H1 (cell line): ENCODE measurements around the gene CCDC73. TPM values are rescaled to one million over a fixed set of nuclear protein-coding genes. Genes with fewer than 3 reads are reported as not detected.

Source experiments
- CTCF ChIA-PET: fragments of 300-600 bp; sonication (Branson Sonifier 250); formaldehyde crosslinking; loops from one replicate; lab custom pipeline; 2021; ENCODE audit not compliant: partially characterized antibody; lab: Charles Lee
- POLR2A ChIA-PET: fragments of 300-600 bp; sonication (Branson Sonifier 250); formaldehyde crosslinking; loops from one replicate; lab custom pipeline; 2021; ENCODE audit warnings: inconsistent platforms; ENCODE audit not compliant: partially characterized antibody; lab: Charles Lee
- DNase-seq, 2 experiments: peaks; one replicate each; pipeline versions ENCODE4 v3.0.0 to v3.0.0-alpha.2; 2010 to 2022; ENCODE audit warnings: low spot score in 2 of 2, low read depth in 1 of 2, mixed read lengths in 1 of 2
- FAIRE-seq: peaks from 2 replicates; lab custom pipeline; 2011; peaks lifted over from hg19 to GRCh38; lab: Jason Lieb, UNC
- H2AFZ ChIP-seq: 2 replicates; pipeline ENCODE4 v1.8.1; 2012; ENCODE audit warnings: low read length, inconsistent platforms
- H2AK5ac ChIP-seq: 2 replicates; pipeline ENCODE4 v1.6.1; 2013; ENCODE audit warnings: low read depth, low read length
- H2BK120ac ChIP-seq: replicated peaks from 2 replicates; pipeline ENCODE3; 2013; ENCODE audit warnings: low read depth, low read length, inconsistent platforms
- H2BK12ac ChIP-seq: 2 replicates; pipeline ENCODE4 v1.6.1; 2013; ENCODE audit warnings: low read depth, low read length
- H2BK15ac ChIP-seq: 2 replicates; pipeline ENCODE4 v1.6.1; 2013; ENCODE audit warnings: low read length
- H2BK20ac ChIP-seq: 2 replicates; pipeline ENCODE4 v1.6.1; 2013; ENCODE audit warnings: low read length
- H2BK5ac ChIP-seq: 2 replicates; pipeline ENCODE4 v1.6.1; 2013; ENCODE audit warnings: low read depth, low read length
- H3K14ac ChIP-seq: 2 replicates; pipeline ENCODE4 v1.6.1; 2013; ENCODE audit warnings: inconsistent platforms; ENCODE audit not compliant: insufficient read length
- H3K18ac ChIP-seq: 2 replicates; pipeline ENCODE4 v1.6.1; 2013; ENCODE audit warnings: low read length; ENCODE audit errors: extremely low read depth
- H3K23ac ChIP-seq: 2 replicates; pipeline ENCODE4 v1.6.1; 2013; ENCODE audit warnings: inconsistent platforms; ENCODE audit not compliant: insufficient read length
- H3K23me2 ChIP-seq: 2 replicates; pipeline ENCODE4 v1.6.1; 2013; ENCODE audit warnings: low read depth, low read length
- H3K27ac ChIP-seq: 2 replicates; pipeline ENCODE4 v1.6.1; 2011; ENCODE audit warnings: low read depth, low read length, inconsistent platforms
- H3K27me3 ChIP-seq, 4 experiments: replicated peaks in 1 of 4; 1 replicate in 1 of 4; 2 replicates in 3 of 4; pipeline versions ENCODE4 v1.6.1 to v1.8.1; 2011 to 2013; ENCODE audit warnings: low read length in 3 of 4, mild to moderate bottlenecking in 3 of 4, inconsistent platforms in 2 of 4, mixed read lengths in 2 of 4, moderate library complexity in 1 of 4; ENCODE audit not compliant: control insufficient read depth in 3 of 4, insufficient read depth in 3 of 4; ENCODE audit errors: extremely low read depth in 1 of 4
- H3K36me3 ChIP-seq, 4 experiments: 2 replicates each; pipeline versions ENCODE4 v1.6.1 to v1.8.1; 2011 to 2013; ENCODE audit warnings: mild to moderate bottlenecking in 4 of 4, low read length in 3 of 4, moderate library complexity in 2 of 4, control low read depth in 1 of 4, inconsistent platforms in 1 of 4; ENCODE audit not compliant: insufficient read depth in 4 of 4, control insufficient read depth in 2 of 4
- H3K4ac ChIP-seq: replicated peaks from 2 replicates; pipeline ENCODE3; 2013; ENCODE audit warnings: low read length, low read depth, mixed read lengths, inconsistent platforms; ENCODE audit not compliant: insufficient read length
- H3K4me1 ChIP-seq, 4 experiments: replicated peaks in 1 of 4; 1 replicate in 1 of 4; 2 replicates in 3 of 4; pipeline versions ENCODE4 v1.6.1 to v1.8.1; 2011 to 2013; ENCODE audit warnings: low read length in 3 of 4, inconsistent platforms in 2 of 4, mixed read lengths in 1 of 4; ENCODE audit not compliant: insufficient read depth in 4 of 4, control insufficient read depth in 3 of 4
- H3K4me2 ChIP-seq, 2 experiments: 2 replicates each; pipeline versions ENCODE4 v1.6.1 to v1.8.1; 2011 to 2013; ENCODE audit warnings: low read depth in 2 of 2, low read length in 2 of 2, control low read depth in 1 of 2, inconsistent platforms in 1 of 2, mild to moderate bottlenecking in 1 of 2; ENCODE audit not compliant: insufficient read depth in 1 of 2
- H3K4me3 ChIP-seq, 4 experiments: fragments of 200-600, 300-600 bp in 1 of 4; sonication (generic), shearing (Covaris generic), sonication (Bioruptor Twin) in 1 of 4; 2 replicates each; pipeline versions ENCODE4 v1.5.1 to v1.8.1; 2011 to 2016; ENCODE audit warnings: low read length in 4 of 4, low read depth in 3 of 4, control low read depth in 2 of 4, inconsistent platforms in 2 of 4, mild to moderate bottlenecking in 2 of 4, mixed read lengths in 1 of 4, moderate library complexity in 1 of 4; ENCODE audit not compliant: insufficient read depth in 2 of 4; ENCODE audit errors: extremely low read depth in 1 of 4
- H3K56ac ChIP-seq: replicated peaks from 2 replicates; pipeline ENCODE3; 2013; ENCODE audit warnings: low read depth, mild to moderate bottlenecking, mixed read lengths, low read length, inconsistent platforms; ENCODE audit not compliant: insufficient read length
- H3K79me1 ChIP-seq: 2 replicates; pipeline ENCODE4 v1.6.1; 2013; ENCODE audit warnings: low read depth, low read length, control low read depth
- H3K79me2 ChIP-seq, 2 experiments: 2 replicates each; pipeline versions ENCODE4 v1.6.1 to v1.8.1; 2012 to 2013; ENCODE audit warnings: low read length in 2 of 2, mild to moderate bottlenecking in 2 of 2, inconsistent platforms in 1 of 2; ENCODE audit not compliant: insufficient read depth in 2 of 2, control insufficient read depth in 1 of 2
- H3K9ac ChIP-seq, 4 experiments: replicated peaks in 1 of 4; 1 replicate in 1 of 4; 2 replicates in 3 of 4; pipeline versions ENCODE4 v1.6.1 to v1.8.1; 2011 to 2013; ENCODE audit warnings: low read depth in 3 of 4, low read length in 3 of 4, control low read depth in 2 of 4, mild to moderate bottlenecking in 2 of 4, moderate library complexity in 2 of 4, inconsistent platforms in 1 of 4; ENCODE audit errors: extremely low read depth in 1 of 4
- H3K9me3 ChIP-seq, 2 experiments: 2 replicates each; pipeline versions ENCODE4 v1.6.1 to v1.8.1; 2012 to 2013; ENCODE audit warnings: mild to moderate bottlenecking in 2 of 2, moderate library complexity in 2 of 2, control low read depth in 1 of 2, inconsistent platforms in 1 of 2, low read depth in 1 of 2, low read length in 1 of 2, mixed read lengths in 1 of 2; ENCODE audit not compliant: insufficient read depth in 2 of 2
- H4K20me1 ChIP-seq, 2 experiments: replicated peaks in 1 of 2; 2 replicates each; pipeline versions ENCODE3 to v1.8.1; 2011 to 2013; ENCODE audit warnings: inconsistent platforms in 2 of 2, low read length in 2 of 2, mild to moderate bottlenecking in 1 of 2; ENCODE audit not compliant: insufficient read depth in 2 of 2, control insufficient read depth in 1 of 2
- H4K5ac ChIP-seq: 2 replicates; pipeline ENCODE4 v1.6.1; 2013; ENCODE audit warnings: low read length, low read depth, mixed read lengths, inconsistent platforms; ENCODE audit not compliant: insufficient read length
- H4K8ac ChIP-seq: 2 replicates; pipeline ENCODE4 v1.8.0; 2013; ENCODE audit warnings: mild to moderate bottlenecking, moderate library complexity, low read length, inconsistent platforms; ENCODE audit not compliant: insufficient read depth; ENCODE audit errors: extremely low read depth
- H4K91ac ChIP-seq: replicated peaks from 2 replicates; pipeline ENCODE3; 2013; ENCODE audit warnings: low read length, mixed read lengths, inconsistent platforms; ENCODE audit not compliant: insufficient read length
- CEBPB ChIP-seq: IDR thresholded peaks from 2 replicates; pipeline ENCODE4 v1.6.1; 2012; ENCODE audit warnings: low read depth, low read length
- CTBP2 ChIP-seq: IDR thresholded peaks from 2 replicates; pipeline ENCODE4 v1.7.0; 2011; ENCODE audit warnings: borderline replicate concordance, mild to moderate bottlenecking, moderate library complexity, mixed read lengths, low read length; ENCODE audit not compliant: insufficient read depth, insufficient read length
- EZH2 ChIP-seq: fragments of 200-600 bp; sonication (generic); IDR thresholded peaks from 2 replicates; pipeline ENCODE4 v1.7.1; 2012; ENCODE audit warnings: low read depth, mild to moderate bottlenecking, moderate library complexity, low read length, inconsistent platforms; ENCODE audit not compliant: severe bottlenecking
- WGBS, 2 experiments: shearing (Covaris generic) in 1 of 2; methylation state at CpG; one replicate each; pipeline versions ENCODE4 v1.1.6 to v1.1.7; 2013 to 2015; ENCODE audit warnings: low lambda C conversion rate in 2 of 2, mixed read lengths in 2 of 2, inconsistent platforms in 1 of 2, low coverage in 1 of 2, missing lambda C conversion rate in 1 of 2; ENCODE audit not compliant: insufficient replicate concordance in 2 of 2, insufficient coverage in 1 of 2, insufficient read length in 1 of 2; ENCODE audit errors: extremely low coverage in 1 of 2, missing lambda C conversion rate in 1 of 2; 5-methylcytosine and 5-hydroxymethylcytosine counted together
- polyA plus RNA-seq, 7 experiments: library from polyadenylated mRNA; depleted of rRNA in 3 of 7; stranded (reverse) in 5 of 7; unstranded in 2 of 7; fragments of >200 nt in 5 of 7; fragments of 200-250 nt in 2 of 7; gene quantifications; 1 replicate in 5 of 7; 2 replicates in 1 of 7; 4 replicates in 1 of 7; pipeline versions ENCODE4 v1.2.1 to v1.2.3, GENCODE V29; 2011 to 2013; ENCODE audit warnings: missing spikeins in 2 of 7, mixed read lengths in 2 of 7
- total RNA-seq: library from RNA; stranded (reverse); fragmentation: NEBNext Ultra II Directional; extraction: Animal tissue kit (Norgen Biotek cat#: 25700); gene quantifications from 2 replicates; pipeline ENCODE4 v1.2.1, GENCODE V29; 2021

The CCDC73 gene
- total and polyA plus RNA-seq, 2 of the 8 experiments (the other 6 are each of a cell fraction or from before 2014, with no cell fraction given), result not detected

GRCh38 chr11:32796425-32796824, 2.0 kb upstream of the CCDC73 start:
- no peak for DNase-seq
- no peak overlapping the region for H3K18ac ChIP-seq
- H3K4me2 ChIP-seq, result no peak overlapping the region
- H3K79me2 ChIP-seq, result no peaks in the 10 kb centered on the region
- H2BK120ac ChIP-seq, result no peak overlapping the region
- FAIRE-seq, result no peak
- H2AFZ ChIP-seq, result no peak overlapping the region
- no peak overlapping the region for H3K4ac ChIP-seq
- no peak overlapping the region for H3K9ac ChIP-seq
- no peak overlapping the region for H3K14ac ChIP-seq
- POLR2A ChIA-PET, result no interaction called here
- no peak overlapping the region for H3K27ac ChIP-seq
- no peak overlapping the region for H3K4me3 ChIP-seq
- 81% methylated on average over 3 of the region's 3 CpGs; no CpG with 5 or more reads in 1 of the 2 experiments for WGBS, 2 experiments
- no peak overlapping the region for H2BK5ac ChIP-seq
- no peak overlapping the region for H3K23ac ChIP-seq
- H3K4me1 ChIP-seq, result no peaks in the 10 kb centered on the region
- H2BK20ac ChIP-seq, result no peak overlapping the region
- H3K27me3 ChIP-seq, result no peaks in the 10 kb centered on the region
- CTCF ChIA-PET, result interaction anchor here (0.7 to 1.9 kb wide), 6 partner anchors 9 to 36 kb away, joined by 3 to 7 read pairs (median 3); no protein-coding TSS in a partner anchor
- H3K36me3 ChIP-seq, result no peaks in the 10 kb centered on the region
- H2BK12ac ChIP-seq, result no peak overlapping the region
- no peaks in the 10 kb centered on the region for H3K23me2 ChIP-seq
- no peak overlapping the region for H3K56ac ChIP-seq
- H4K8ac ChIP-seq, result no peak overlapping the region
- H4K91ac ChIP-seq, result no peak overlapping the region
- H2BK15ac ChIP-seq, result no peak overlapping the region
- no peak overlapping the region for H4K5ac ChIP-seq
- no peaks in the 10 kb centered on the region for H3K9me3 ChIP-seq
- H4K20me1 ChIP-seq, result no peaks in the 10 kb centered on the region
- no peak overlapping the region for H2AK5ac ChIP-seq
- H3K79me1 ChIP-seq, result no peaks in the 10 kb centered on the region
- TF ChIP-seq CEBPB (no peak), EZH2 (no peak), CTBP2 (no peak)
